NCI-H345 (cell line): ENCODE data around the gene RAD23A.

ENCODE experiments used
- DNase-seq: peaks from one replicate; lab custom pipeline; 2025; lab: John Stamatoyannopoulos, UW

RAD23A gene

DNA sequence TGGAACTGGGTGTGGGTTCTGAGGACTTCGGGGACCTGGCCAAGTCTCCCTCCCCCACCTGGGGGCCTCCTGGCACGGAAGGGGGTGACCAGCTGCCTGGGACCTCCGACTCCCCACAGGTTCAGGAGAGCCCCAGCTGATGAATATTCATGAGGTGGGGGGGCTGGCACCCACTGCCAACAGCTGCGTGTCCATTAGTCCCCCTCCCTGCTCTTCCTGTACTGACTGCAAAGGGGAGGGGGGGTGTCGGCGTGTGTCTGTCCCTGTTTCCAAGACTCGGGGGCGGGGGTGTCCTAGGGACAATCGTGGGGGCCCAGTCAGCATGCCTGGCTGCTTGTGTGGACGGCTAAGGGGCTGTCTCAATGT lies 39.0 kb downstream of the RAD23A start:
- DNase-seq = no peak

DNA sequence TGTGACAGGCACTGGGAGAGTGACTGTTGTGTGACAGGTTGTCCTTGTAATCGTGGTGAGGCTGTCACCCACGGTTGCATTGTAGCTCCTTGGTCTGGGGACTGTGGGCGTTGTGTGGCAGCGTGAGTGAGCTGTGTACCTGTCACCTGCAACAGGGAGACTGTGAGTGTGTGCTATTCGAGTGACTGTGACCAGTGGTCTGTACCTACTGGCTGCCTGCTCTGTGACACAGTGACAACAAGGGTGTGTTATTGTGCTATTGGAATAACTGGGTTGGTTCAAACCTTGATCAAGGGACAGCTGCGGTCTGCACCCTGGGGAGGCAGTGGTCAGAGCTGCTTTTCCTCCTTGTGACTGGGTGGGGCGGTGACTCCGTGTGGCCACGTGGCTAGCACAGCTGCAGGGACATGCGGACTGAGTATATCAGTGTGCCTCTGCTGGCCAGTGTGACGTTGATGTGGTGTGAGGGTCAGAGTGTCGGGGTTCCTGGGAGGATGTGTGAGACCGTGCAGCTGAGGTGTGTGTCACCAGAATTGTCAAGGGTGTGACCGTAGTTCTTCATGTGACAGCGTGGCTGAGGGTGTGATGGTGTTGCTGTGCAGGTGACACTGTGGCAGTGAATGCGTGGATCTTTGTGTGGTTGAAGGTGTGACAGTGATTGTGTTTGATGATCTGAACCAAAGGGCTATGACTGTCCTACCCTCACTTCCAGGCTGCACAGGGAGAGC lies 39.6 kb downstream of the RAD23A start:
- DNase-seq = no peak

DNA sequence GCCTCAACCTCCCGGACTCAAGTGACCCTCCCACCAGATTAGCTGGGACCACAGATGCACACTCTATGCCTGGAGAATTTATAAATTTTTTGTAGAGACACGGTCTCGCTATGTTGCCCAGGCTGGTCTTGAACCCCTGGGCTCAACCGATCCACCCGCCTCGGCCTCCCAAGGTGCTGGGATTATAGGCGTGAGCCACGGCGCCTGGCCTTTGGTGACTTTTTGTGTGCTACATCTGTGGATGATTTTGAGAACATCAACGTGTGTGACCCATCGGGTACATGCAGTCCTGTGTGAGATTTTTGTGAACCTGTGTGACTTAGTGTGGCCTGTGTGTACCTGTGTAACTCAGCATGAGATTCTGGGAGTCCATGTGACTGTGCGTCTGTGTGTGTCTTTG lies 41.1 kb downstream of the RAD23A start:
- DNase-seq = no peak

DNA sequence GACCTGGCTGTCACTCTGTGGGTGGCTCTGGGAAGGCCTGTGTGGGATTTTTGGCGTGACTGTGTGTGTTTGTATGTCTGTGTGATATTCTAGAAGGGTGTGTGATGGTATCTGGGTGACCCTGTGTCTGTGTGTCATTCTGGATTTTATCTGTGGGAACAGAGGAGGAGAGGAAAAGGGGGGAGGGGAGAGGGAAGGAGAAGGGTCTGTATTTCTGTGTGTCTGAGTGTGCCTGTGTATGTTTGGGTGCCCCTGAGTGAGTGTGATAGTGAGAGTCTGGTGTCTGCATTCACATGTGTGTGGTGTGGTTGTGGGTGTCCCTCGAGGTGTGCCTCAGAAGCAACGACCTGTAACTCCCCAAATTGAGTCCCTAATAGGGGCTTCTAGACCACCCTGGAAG lies 41.5 kb downstream of the RAD23A start:
- DNase-seq = no peak

DNA sequence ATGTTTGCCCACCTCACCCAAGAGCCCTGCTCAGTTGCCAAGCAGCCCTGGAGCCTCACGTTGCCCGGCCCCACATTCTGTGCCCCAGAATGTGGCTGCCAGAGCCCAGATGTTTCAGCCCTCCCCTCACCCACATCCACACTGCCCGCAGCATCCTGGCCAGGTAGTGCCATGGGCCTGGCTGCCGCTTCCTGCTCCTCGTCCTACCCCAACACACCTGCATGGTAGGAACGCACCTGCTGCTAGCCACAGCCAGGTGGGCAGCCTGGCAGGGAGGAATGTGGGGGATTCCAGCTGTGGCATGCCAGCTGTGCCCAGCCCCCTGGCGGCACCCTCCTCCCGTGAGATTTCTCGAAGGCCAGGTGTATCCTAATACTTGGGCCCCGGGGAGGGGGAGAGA lies 42.1 kb downstream of the RAD23A start:
- DNase-seq = no peak

DNA sequence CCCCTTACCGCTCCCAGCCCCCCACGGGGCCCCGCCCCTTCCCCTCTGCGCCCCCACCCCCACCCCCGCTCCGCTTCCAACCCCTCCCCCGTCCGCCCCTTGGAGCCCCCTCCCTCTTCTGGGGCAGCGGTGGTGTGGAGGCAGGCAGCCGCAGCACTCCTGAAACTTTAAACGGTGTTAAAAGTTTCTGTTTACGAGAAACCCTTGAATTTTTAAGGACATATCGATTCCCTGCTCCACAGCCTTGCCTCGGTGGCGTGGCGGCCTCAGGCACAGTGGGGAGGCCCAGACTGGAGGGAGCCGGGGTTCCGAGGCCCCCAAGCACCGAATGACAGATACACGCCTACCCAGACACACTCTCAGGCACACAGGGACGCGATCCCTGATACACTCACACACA lies 44.8 kb downstream of the RAD23A start:
- DNase-seq = no peak

DNA sequence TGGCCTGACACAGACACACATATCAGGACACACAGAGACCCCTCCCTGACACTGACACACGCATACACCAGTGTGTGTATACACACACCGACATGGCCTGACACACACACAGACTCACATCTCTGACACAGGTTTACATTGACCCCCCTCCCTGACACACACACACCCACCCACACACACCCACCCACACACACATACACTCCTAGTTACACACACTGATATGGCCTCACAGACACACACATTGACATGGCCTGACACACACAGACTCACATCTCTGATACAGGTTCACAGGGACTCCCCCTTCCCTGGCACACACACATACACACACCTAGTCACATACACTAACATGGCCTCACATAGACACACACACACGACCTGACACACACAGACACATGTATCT lies 45.2 kb downstream of the RAD23A start:
- DNase-seq = no peak

DNA sequence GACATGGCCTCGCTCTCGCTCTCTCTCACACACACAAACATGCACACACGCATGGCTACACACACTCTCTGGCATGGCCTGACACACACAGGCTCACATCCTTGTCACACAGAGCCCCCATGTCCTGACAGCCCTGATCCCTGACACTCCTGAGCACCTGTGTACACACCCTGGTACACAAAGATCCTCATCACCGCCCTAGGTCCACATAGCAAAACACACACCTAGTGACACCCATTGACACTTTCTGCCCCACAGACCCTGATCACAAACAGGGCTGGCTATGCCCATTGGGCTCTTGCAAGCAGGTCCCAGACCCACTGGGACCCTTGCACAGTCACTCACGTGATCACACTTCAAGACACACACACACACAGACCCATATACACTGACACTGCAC lies 45.6 kb downstream of the RAD23A start:
- no peak for DNase-seq

DNA sequence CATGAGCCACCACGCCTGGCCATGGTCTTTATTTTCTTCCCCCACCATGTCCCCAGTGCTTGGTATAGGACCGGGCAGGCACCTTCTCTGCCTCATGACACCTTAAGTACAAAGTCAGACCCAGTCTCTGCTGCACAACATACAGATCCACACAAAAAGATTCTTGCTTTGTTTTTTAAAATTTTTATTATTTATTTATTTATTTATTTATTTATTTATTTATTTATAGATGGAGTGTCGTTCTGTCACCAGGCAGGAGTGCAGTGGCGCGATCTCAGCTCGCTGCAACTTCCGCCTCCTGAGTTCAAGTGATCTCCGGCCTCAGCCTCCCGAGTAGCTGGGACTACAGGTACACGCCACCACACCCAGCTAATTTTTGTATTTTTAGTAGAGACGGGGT lies 47.1 kb downstream of the RAD23A start:
- no peak for DNase-seq

DNA sequence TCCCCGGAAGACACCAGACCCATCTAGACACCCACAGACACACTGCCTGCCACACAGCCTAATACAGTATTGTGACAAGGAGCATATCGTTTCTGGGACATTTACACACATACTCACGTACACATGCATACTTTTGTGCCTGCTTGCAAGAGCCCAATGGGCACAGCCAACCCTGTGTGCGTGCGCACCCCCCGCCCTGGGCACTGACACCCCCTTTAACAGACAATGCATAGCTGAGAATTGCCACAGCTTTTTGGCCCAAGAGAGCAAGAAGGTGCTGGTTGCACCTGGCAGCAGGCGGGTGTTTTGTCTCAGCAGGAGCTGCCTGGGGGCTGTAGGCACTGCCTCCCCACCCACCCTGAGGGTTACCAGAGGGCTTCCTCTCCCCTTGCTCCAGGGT lies 47.9 kb downstream of the RAD23A start:
- no peak for DNase-seq

DNA sequence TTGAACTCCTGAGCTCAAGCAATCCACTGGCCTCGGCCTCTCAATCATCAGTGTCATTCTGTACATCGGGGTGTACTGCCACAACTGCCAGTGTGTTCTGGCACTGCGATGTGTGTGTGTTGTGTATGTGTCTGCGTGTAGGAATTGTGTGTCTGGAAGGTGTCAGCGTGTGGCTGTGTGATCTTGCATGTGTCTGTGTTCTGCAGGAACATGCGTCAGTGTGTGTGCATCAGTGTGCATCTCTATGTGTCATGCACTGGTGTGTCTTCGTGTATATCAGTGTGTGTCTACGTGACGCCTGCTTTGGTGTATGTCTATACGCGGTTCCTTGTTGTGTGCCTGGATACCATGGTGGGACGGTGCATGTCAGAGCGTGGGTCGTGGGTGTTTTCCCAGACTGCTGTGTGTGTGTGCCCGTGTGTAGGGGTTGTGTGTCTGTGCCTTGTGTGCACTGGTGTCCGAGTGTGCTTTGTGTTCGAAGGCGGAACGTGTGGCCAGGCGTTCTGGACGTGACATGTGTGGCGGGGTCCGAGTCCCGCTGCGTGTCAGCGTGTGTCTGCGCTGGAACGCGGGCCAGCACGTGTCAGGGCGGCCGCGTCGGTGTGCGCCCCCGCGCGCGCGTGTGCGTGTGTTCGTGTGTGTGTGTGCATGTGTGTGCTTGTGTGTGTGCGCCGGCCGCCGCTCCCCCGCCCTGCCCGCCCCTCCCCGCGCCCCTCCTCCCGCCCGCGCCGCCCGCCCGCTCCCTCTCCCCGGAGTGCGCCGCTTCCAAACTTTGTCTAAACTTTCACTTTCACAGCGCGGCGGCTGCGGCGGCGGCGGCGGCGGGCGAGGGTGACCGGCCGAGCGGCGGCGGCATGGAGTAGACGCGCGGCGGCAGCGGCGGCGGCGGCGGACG lies 49.3 kb downstream of the RAD23A start, which contains the start of gene NFIX:
NFIX (plus strand) TSS at position 775 of the 895 bp plus-strand sequence. CDS start 363 bp downstream, outside the sequence.
- no peak for DNase-seq

DNA sequence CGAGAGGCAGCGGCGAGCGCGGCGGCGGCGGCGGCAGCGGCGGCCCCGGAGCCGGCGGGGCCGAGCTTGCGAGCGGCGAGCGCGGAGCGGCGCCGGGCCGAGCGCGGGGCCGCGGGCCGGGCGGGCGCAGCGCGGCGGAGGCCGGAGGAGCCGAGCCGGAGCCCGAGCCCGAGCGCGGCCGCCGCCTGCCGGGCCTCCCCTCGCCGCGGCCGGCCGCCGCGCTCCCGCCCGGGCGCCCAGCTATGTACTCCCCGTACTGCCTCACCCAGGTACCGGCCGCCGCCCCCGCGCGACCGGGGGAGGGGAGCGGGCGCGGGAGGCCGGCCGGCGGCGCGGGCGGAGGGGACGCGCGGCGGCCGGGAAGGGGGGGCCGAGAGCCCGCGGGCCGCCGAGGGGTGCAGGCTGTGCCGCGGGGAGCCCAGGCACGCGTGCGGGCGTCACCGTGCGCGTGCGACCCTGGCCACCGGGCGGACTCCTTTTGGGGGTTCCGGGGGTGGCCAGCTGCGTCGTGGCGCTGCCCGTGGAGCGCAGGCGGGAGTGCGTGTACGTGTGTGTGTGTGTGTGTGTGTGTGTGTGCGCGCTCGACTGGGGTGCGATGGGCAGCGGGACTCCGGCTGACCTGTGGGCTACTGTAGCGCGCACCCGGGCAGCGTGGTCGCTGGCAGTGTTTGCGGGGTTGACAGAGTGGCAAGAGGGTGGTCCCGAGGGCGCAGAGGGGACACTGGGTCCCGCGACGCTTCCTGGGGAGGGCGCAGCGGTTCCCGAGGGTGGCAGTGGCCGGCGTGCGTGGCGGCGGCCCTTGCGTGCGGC lies 50.1 kb downstream of the RAD23A start:
- DNase-seq = no peak

DNA sequence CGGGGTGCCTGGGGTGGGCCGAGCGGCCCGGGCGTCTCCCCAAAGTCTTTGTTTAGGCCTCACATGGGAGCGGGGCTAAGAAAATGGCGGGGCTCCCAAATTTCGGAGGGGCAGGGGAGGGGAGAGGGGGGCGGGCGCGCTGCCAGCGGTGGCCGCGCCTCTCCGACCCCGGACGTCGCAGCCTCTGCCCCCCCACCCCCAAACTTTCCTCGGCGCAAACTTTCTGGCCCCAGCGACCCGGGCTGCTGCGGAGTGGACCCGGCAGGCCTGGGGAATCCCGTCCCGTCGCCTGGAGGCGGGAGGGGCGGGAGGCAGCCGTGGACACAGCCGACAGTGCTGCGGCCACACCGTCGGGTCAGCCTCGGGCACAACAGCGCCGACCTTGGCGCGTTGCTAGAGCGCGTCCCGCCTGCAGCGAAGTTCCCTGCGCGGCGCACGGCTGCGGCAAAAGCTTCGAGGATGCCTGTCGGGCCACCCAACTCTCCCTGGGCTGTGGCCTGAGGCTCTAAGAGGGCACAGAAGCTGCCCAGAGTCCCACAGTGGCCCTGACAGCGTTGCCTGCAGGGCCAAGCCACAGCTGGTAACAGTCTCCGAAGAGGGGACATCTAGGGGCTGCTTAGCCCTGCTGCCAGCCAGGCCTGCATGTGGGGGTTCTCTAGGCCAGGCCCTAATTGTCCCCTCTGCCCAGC lies 50.9 kb downstream of the RAD23A start:
- no peak for DNase-seq

DNA sequence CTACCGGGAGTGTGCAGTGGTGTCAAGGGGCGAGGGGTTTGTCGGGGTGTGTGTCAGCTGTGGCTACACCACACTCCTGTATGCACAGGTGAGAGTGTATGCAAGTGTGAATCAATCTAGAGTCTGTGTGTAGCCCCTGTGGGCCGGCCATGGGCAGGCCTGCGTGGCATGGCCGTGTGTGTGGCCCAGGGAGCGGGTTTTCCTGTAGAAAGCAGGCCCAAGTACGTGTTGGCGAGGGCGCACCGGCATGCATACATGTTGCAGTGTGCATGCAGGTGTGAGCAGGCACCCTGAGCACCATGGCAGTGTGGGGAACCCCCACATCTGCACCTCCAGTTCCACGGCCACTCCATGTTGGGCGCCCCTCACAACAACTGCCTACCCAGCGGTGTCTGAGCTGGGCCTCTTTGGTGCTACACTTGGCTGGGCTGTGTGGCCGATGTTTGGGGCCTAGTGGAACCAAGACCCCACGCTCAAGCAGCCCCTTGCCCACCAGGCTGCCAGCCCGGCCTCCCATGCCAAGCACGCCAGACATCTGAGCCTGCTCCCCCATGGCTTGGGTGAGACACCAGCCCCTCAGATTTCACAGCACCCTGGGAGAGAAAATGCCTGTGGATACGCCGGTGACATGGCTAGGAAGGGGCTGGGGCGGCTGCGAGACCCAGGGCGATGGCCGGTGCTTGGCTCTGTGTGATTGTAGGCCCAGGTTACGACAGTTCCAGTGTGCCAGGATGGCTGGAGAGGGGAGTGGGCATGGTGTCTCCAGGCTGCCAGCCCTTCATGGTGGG lies 51.7 kb downstream of the RAD23A start:
- DNase-seq = no peak

DNA sequence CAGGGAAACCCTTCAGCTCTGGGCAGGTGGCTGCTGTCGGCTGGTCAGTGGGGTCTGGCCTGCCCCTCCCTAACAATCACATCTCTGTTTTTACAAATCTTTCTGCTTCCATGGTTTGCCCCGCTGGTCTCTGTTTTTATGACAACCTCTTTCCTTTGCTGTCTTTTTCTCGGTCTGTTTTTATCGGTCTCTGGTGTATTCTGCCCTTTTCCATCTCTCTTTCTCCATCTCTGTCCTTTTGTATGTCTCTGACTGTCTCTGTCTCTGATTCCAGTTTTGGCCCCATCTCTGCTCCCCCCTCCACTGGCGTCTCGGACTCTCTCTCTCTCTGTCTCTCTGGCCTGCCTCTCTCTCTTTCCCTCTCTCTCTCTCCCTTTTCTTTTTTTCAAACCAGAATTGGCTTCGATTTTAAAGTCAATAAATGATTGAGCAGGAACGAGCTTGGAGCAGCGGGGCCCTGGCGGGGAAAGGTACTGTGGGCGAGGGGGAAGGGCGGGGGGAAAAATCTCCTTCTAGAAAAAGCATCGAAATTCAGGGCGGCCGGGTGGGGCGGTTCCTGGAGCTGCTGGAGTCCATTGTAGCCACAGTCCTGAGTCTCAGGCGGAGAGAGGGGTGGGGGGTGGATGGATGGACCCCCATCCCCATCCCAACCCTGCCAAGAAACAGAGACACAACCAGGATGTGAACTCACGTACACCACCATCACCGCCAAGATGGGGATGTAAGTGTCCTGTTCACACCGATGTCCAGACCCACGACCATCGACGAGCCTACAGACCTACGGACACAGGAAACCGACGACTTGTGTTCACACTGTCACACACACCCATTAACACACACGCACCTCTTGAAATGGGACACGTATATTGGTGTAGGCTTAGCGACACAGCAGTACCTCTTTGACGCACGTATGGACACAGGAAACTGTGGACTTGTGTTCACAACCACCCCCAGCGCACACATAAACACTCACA lies 52.6 kb downstream of the RAD23A start:
- DNase-seq = no peak

DNA sequence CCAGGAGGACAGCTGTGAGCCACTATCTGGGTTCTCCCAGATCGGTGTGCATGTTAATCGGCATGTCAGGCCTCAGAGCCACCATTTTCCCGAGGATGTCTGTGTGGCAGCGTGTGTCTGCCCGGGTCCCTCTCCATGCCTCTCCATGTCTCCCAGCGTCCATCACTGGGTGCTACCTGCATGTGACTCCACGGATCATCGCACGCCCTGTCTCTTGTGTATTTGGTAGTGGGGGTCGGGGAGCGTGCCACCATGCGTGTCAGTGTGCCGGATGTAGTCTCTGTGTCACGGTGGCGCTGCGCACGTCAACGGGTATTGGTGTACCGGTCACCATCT lies 55.5 kb downstream of the RAD23A start:
- no peak for DNase-seq

DNA sequence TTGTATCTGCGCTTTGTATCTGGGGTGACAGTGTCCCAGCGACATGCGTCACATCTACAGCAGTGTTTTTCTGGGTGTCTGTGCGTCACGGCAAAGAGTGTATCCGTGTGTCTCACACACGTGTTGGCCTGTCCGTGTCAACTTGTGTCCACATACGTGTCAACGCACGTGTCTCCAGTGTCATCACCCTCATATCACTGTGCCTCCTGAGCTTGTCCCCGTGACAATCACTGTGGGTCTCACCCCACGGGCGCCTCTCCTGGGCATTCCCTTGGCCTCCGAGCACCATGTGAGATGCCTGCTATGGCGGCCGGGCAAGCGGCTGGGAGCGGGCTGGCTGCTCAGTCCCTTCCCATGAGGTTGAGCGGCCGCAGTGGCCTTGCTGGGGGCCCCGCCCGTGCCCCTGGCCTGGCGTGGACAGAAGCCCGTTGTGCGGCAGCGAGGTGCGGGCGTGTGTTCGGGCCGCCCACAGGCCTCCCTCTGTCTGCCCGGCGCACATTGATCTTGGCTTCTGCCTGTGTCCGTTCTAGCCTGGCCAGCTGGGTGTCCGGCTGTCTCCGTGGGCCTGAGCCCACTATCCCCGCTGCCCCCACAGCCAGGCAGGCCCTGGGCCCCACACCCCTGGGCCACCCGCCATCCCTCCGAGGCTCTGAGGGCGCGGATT lies 56.0 kb downstream of the RAD23A start:
- no peak for DNase-seq

DNA sequence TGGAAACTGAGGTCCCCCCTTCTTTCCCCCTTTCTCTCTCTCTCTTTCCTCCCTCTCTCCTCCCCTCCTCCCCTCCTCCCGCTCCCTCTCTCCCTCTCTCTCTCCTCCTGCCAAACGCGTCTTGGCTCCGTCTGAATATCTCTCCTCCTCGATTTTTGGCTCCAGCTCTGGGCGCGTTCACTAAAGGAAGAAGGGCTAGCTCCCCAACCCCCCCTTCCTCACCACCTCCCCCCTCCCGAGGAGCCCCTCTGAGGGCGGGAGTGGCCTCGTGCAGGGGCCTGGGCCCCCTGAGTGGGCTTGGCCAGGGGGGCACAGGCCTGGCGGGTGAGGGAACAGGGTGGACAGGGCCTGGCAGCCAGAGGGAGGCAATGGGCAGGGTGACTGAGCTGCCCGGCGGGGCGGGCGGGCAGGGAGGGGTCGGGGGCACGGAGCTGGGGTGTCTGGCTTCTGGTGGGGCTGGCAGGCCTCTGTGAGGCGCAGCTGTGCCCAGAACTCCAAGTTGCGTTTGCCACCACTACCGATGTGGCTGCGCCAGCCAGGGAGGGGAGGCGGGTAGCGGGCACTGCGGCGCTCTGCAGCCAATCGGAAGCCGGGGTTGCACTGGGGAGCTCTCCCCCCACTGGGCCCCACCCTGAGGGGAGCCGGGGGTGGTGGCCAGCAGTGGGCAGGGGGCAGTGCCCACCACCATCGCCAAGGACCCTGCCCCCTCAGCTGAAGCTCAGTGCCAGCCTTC lies 56.7 kb downstream of the RAD23A start:
- DNase-seq = no peak

DNA sequence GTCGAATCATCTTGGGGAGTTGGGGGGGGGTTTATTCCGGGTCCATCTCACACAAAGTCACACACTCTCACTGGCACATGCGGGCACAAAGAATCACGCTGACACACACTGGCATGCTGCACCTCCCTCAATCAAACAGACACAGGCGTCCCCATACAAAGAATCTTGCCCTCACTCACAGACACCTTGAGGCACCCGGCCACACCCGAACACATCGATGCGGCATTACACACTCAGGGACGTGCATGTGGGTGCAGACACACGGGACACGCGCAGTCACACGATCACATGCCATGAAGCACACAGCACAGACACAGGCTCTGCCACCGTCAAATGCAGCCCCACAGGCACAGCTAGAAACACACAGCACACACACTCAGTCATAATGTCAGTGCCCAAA lies 57.4 kb downstream of the RAD23A start:
- DNase-seq = no peak
